T1000 (cell line): ENCODE results near the gene MPLKIP.
"Not testable (repeated sequence)": the region's sequence is repeated elsewhere in the genome, so short reads cannot be mapped to it uniquely, and the experiment has no call there.

Experiments
- DNase-seq: peaks from one replicate; lab custom pipeline; 2025; ENCODE audit warnings: mixed read lengths; lab: John Stamatoyannopoulos, UW

The MPLKIP gene

DNA sequence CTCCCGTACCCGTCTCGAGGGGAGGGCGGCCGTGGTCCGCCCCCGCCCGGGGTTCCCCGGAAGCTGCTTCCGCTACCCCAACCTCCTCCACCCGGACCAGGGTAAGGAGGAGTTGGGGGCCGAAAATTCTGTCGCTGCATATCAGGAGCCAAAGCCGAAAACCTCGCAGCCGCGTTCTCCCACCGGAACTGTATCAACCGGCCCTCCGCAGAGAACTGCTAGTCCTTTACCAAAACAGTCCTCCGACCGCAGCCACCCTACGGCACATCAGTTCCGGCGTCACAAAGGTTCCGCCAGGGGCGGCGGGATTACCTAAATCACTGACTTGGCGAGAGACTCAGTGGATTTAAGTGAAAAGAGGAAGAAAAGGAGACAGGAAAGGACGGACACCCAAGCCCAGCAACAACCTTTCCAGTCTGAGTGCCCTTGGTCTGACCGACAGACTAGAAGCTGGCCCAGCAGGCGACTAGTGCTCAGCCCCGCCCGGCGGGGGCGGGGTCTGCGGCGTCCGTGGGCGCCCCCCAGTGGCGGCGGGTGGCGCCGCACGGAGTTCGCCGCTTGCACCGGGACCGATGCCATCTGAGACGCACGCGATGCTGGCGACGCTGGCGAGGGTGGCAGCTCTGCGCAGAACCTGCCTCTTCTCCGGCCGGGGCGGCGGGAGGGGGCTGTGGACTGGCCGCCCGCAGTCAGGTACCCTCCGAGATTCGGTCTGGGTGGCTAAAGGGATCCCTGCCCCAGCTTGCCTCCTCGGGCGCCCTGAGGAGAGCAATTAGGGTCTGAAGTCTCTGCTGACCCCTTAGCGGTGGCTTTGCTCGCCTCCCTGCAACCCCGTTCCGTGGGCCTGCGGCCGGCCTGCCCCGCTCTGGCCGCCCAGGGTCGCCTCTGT is at the start of gene MPLKIP, which contains the start of gene SUGCT:
Gene MPLKIP, minus strand, starts transcription at position 195 of the 889 bp plus-strand sequence. Its CDS starts 55 bp downstream, at position 140.
Gene SUGCT, plus strand, starts transcription at position 578 of the 889 bp plus-strand sequence.
- DNase-seq, result peak; percentile 53

DNA sequence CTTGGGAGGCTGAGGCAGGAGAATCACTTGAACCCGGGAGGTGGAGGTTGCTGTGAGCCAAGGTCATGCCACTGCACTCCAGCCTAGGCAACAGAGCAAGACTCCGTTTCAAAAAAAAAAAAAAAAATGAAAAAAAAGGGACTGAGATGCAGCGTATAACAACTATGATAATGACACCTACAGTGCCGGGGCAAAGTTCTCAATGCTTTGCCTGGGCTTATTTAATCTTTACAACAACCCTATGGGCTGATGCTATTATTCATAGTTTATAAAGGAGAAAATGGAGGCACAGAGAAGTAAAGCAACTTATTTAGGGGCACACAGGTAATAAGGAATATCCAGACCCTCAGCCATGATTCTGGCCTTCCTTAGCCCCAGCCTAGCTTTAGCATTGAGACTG is 48.0 kb upstream of the MPLKIP start:
- DNase-seq, result no peak

DNA sequence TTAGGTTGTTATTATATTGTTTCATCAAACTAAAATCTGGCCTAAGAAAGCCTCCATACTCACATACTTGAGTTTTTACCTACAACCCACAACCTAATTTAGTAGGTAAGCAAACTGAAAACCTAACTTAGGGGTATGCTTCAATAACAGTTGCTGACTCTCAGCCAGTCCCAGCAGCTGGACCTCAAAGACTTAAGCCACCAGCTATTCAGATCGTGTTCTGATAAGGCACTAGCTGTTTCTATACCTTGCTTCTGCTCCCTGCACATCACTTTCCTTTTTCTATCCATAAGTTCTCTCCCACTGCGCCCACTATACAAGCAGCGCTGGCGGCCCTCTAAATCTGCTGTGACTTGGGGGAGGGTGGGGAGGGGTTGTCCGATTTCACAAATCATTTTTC is 42.6 kb upstream of the MPLKIP start:
- DNase-seq, result no peak

GRCh38 chr7:40175725-40176510 is 41.5 kb upstream of the MPLKIP start:
- DNase-seq, result no peak

- DNase-seq, result not testable (repeated sequence)
Observed at GRCh38 chr7:40175256-40175655, 40.8 kb upstream of the MPLKIP start.

- DNase-seq, result not testable (repeated sequence)
Observed at GRCh38 chr7:40173121-40173520, 38.7 kb upstream of the MPLKIP start.

GRCh38 chr7:40168266-40168665 is 33.8 kb upstream of the MPLKIP start:
- not testable (repeated sequence) for DNase-seq

DNA sequence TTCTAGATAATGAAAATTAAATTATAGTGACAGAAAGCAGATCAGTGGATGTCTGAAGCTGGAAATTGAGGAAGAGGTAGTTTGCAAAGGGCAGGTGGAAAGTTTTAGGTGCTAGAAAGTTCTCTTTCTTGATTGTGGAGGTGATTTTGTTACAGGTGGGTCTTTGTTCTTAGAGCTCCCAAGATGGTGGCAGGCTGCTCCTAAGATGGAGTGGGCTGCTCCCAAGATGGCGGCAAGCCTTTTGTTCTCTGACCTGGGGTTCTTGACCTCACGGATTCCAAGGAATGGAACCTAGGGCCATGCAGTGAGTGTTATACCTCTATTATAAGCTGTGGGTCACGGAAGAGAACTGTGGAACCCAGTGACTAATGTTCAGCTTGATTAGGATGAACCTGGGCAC is 32.9 kb upstream of the MPLKIP start:
- DNase-seq, result no peak

DNA sequence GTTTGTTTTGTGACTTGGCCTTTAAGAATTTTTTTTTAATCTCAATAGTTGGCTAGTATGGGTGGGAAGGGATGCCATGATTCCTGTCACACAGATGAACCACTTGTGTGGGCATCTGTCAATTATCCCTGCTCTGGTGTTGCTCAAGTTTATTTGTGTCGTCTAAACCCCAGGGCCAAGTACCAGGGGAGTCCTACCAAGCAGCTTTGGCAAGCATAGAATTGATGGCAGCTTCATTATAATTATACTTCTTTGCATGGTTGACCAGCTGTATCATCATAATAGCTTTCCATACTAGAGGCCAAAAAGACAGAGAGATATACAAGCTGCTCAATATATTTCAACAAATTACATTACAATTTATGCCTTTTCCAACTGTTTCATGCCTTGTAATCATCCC is 30.8 kb upstream of the MPLKIP start:
- DNase-seq, result no peak

- no peak for DNase-seq
Observed at GRCh38 chr7:40162516-40162915, 28.1 kb upstream of the MPLKIP start.

DNA sequence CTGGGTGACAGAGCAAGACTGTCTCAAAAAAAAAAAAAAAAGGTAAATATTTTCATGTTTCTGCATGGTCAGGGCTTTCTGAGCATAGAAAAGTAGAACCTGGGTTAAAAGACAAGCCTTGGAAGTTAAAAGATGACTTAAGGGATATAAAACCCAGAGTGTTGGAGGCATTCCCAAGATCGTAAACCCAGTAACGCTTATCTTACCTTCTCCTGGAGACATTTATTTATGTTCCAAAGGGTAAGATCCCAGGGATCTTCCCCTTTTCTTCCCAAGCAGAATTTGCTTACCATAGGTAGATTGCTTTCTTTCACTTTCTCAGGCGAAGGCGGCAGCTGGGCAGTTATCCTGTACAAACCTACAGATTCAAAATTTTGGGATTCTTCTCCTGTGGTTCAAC is 22.6 kb upstream of the MPLKIP start:
- DNase-seq, result no peak

DNA sequence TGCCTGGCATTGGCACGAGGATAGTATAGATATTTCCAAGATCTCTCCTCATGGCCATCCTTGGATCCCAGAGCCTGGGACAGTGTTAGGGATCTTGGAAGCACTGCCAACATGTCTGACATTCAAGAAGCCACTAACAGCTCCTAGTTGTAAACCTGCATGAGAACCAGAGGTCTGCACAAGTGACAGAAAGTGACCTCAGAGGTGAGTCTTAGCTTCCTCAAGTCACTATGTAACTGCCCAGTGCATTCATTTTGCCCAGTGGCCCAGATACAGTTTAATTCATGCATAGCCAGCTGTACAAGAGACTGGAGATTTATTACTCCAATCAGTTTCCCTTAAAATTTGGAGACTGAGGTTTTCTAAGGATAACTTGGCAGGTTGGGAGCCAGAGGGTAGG is 17.1 kb upstream of the MPLKIP start:
- DNase-seq, result no peak

DNA sequence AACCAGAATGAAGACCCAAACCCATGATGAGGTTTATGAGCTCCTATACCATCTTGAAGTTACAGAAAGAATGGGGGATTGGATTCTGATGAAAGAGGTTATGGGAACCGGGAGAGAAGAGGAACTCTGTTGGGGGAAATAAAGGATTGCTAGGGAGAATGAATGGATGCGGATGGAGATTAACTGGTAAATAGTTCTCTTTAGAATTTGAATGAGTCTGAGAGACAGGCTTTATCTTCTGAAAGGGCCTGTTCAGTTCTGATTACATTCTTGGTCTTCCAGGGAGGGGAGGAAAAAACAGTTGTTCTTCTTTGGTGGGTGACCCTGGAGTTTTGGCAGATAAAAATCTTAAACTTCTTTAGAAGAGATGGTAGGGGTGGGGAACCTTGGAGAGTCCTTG is 14.2 kb upstream of the MPLKIP start:
- DNase-seq, result no peak

DNA sequence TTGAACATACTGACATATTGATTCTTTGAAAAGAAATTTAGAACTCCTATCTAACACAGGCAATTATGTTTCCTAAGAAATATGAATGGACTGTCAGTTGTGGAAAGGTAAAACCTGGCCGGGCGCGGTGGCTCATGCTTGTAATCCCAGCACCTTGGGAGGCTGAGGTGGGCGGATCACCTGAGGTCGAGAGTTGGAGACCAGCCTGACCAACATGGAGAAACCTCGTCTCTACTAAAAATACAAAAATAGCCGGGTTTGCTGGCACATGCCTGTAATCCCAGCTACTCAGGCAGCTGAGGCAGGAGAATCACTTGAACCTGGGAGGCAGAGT is 13.8 kb upstream of the MPLKIP start:
- DNase-seq, result not testable (repeated sequence)

- DNase-seq, result no peak
Observed at GRCh38 chr7:40147371-40148246, 13.2 kb upstream of the MPLKIP start.

DNA sequence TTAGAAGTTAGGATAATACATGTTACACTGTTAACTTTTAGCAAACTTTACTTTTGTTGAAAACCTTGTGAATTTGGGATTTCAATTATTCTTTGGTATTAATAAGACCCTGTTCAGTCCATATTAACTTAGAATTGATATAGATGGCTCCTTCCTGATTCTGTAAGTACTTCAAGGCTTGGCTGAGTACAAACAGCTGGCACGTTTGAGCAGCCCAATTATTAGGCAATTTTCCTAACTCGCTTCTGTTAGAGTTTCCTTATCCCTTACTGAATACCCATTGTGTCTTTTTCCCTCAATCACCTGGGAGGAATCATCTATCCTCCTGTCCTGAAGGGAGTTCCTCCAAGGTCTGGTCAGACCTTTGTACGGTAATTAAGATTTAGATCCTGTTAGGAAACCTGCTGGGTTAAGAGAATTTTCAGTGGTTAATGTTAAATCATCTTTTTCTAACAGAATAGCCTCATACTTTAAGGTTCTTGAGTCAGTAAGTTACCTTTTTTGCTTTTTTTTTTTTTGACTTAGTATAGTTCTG is 11.2 kb upstream of the MPLKIP start:
- DNase-seq, result not testable (repeated sequence)

DNA sequence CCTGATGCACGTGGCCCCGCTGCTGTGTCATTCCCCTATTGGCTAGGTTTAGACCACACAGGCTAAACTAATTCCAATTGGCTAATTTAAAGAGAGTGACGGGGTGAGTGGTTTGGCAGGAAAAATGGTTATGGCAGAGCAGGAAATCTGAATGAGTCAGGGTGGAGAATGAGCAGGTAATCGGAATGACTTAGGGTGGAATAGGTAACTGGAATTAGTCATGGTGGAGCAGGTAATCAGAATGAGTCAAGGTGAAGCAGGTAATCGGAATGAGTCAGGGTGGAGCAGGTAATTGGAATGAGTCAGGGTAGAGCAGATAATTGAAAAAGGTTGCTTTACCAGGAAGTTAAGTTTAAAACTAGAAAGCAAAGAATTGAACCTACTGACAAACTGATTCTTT is 7.5 kb upstream of the MPLKIP start:
- not testable (repeated sequence) for DNase-seq

GRCh38 chr7:40139891-40140290 is 5.5 kb upstream of the MPLKIP start:
- DNase-seq, result not testable (repeated sequence)

- DNase-seq, result no peak
Observed at GRCh38 chr7:40138973-40139372, 4.6 kb upstream of the MPLKIP start.

DNA sequence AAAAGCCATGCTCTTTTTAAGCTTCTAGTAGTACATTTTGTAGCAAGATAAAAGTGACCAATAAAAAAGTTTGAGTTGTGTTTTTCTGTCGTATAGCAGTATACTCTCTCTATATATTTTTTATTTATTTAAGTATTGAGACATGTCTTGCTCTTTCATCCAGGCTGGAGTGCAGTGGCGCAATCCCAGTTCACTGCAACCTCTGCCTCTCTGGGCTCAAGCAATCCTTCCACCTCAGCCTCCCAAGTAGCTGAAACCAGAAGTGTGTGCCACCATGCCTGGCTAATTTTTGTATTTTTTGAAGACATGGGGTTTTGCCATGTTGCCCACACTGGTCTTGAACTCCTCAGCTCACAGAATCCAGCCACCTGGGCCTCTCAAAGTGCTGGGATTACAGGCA is 3.1 kb upstream of the MPLKIP start:
- DNase-seq, result no peak

DNA sequence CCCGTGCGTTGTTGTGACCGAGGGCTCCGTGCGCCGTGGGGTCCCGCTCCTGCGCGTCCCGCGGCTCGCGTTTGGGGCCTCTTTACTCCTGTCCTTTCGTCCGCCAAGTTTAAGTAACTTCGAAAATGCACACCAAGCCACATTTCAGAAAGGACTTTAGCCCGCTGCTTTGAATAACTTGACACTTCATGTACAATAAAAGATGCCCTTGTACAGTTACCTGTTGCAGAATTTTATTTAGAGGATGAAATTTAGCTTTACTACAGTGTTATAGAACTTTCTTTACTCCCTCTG is 842 bp upstream of the MPLKIP start:
- no peak for DNase-seq
